Endothelial cell of umbilical vein (primary cell): Measurements from ENCODE around the gene CCND1. TPM values are rescaled to one million over a fixed set of nuclear protein-coding genes. Genes with fewer than 3 reads are reported as not detected.

Experiments
- BruUV-seq: library from RNA; stranded (reverse); fragments of 400-500 nt; replicated peaks from 2 replicates; lab custom pipeline; 2021; lab: Mats Ljungman, UMichigan
- CTCF ChIA-PET: fragments of 300-600, 350-600 bp; sonication (Branson Sonifier 250); formaldehyde crosslinking; loops from one replicate; lab custom pipeline; 2021; ENCODE audit warnings: antibody characterized with exemption, inconsistent platforms; lab: Charles Lee
- POLR2A ChIA-PET: fragments of 300-600, 350-600 bp; sonication (Branson Sonifier 250); formaldehyde crosslinking; loops from one replicate; lab custom pipeline; 2021; ENCODE audit warnings: antibody characterized with exemption, inconsistent platforms; lab: Charles Lee
- DNase-seq: peaks from one replicate; pipeline ENCODE4 v3.0.0-alpha.2; 2011; ENCODE audit warnings: low read depth, low spot score
- FAIRE-seq: peaks from 2 replicates; lab custom pipeline; 2011; peaks lifted over from hg19 to GRCh38; lab: Jason Lieb, UNC
- H2AFZ ChIP-seq: 2 replicates; pipeline ENCODE4 v1.6.0; 2012; ENCODE audit warnings: low read depth, low read length, control low read depth, inconsistent platforms
- H3K27ac ChIP-seq: 2 replicates; pipeline ENCODE4 v1.5.1; 2011; ENCODE audit warnings: low read depth, mild to moderate bottlenecking, control low read depth, low read length, moderate library complexity; ENCODE audit not compliant: insufficient read depth
- H3K27me3 ChIP-seq, 2 experiments: 2 replicates each; pipeline versions ENCODE4 v1.6.0 to v1.6.1; 2011; ENCODE audit warnings: low read length in 2 of 2, mixed read lengths in 1 of 2; ENCODE audit not compliant: control insufficient read depth in 2 of 2, insufficient read depth in 2 of 2
- H3K36me3 ChIP-seq, 2 experiments: 2 replicates in 1 of 2; 3 replicates in 1 of 2; pipeline ENCODE4 v1.5.1; 2011; ENCODE audit warnings: low read length in 2 of 2, mild to moderate bottlenecking in 1 of 2, moderate library complexity in 1 of 2; ENCODE audit not compliant: control insufficient read depth in 2 of 2, insufficient read depth in 2 of 2; ENCODE audit errors: extremely low read depth in 1 of 2
- H3K4me1 ChIP-seq: 3 replicates; pipeline ENCODE4 v1.5.1; 2011; ENCODE audit warnings: mild to moderate bottlenecking, low read length; ENCODE audit not compliant: control insufficient read depth, insufficient read depth; ENCODE audit errors: extremely low read depth
- H3K4me2 ChIP-seq: 2 replicates; pipeline ENCODE4 v1.6.1; 2011; ENCODE audit warnings: low read length, control low read depth, mixed read lengths; ENCODE audit not compliant: insufficient read depth
- H3K4me3 ChIP-seq, 3 experiments: fragments of 200-600 bp in 1 of 3; sonication (generic), shearing (Covaris generic) in 1 of 3; replicated peaks in 1 of 3; 2 replicates each; pipeline ENCODE4 v1.5.1; 2011 to 2016; ENCODE audit warnings: control low read depth in 3 of 3, low read length in 3 of 3, mild to moderate bottlenecking in 2 of 3, inconsistent platforms in 1 of 3, low read depth in 1 of 3, moderate library complexity in 1 of 3; ENCODE audit not compliant: insufficient read depth in 1 of 3
- H3K79me2 ChIP-seq: 2 replicates; pipeline ENCODE4 v1.6.0; 2012; ENCODE audit warnings: low read length, inconsistent platforms; ENCODE audit not compliant: control insufficient read depth, insufficient read depth
- H3K9ac ChIP-seq: replicated peaks from 2 replicates; pipeline ENCODE3; 2011; ENCODE audit warnings: low read length, control low read depth; ENCODE audit not compliant: insufficient read depth; ENCODE audit errors: extremely low read depth
- H3K9me1 ChIP-seq: replicated peaks from 3 replicates; pipeline ENCODE4 v1.6.0; 2011; ENCODE audit warnings: mild to moderate bottlenecking, low read length; ENCODE audit not compliant: control insufficient read depth, insufficient read depth; ENCODE audit errors: extremely low read depth
- H3K9me3 ChIP-seq: replicated peaks from 2 replicates; pipeline ENCODE4 v1.5.1; 2012; ENCODE audit warnings: low read length, inconsistent platforms; ENCODE audit not compliant: control insufficient read depth, insufficient read depth
- H4K20me1 ChIP-seq: replicated peaks from 2 replicates; pipeline ENCODE3; 2011; ENCODE audit warnings: mild to moderate bottlenecking, low read length; ENCODE audit not compliant: control insufficient read depth, insufficient read depth; ENCODE audit errors: extremely low read depth
- EZH2 ChIP-seq: IDR thresholded peaks from 2 replicates; pipeline ENCODE4 v1.6.1; 2012; ENCODE audit warnings: borderline replicate concordance, low read depth, mild to moderate bottlenecking, moderate library complexity, low read length, inconsistent platforms; ENCODE audit not compliant: severe bottlenecking
- FOS ChIP-seq: IDR thresholded peaks from 2 replicates; pipeline ENCODE4 v1.6.1; 2011; ENCODE audit warnings: mild to moderate bottlenecking, low read length, moderate library complexity, borderline replicate concordance; ENCODE audit not compliant: insufficient read depth
- MYC ChIP-seq: IDR thresholded peaks from one replicate; pipeline ENCODE4 v1.6.1; 2011; ENCODE audit warnings: mild to moderate bottlenecking, low read depth, low read length
- POLR2A ChIP-seq: IDR thresholded peaks from 2 replicates; pipeline ENCODE4 v1.6.1; 2012; ENCODE audit warnings: low read depth, mild to moderate bottlenecking, control low read depth, low read length
- dilution Hi-C: fragments of 300-500 bp; cut with MboI; formaldehyde crosslinking; loops from one replicate; pipeline ENCODE4 v1.15.0; 2019; ENCODE audit warnings: low sequenced_read_pairs; ENCODE audit not compliant: extremely low pct_ligation_motif_present
- intact Hi-C: fragments of 100-400 bp; cut with micrococcal nuclease; formaldehyde crosslinking; loops from one replicate; pipeline ENCODE4 v1.10.0; 2022
- polyA plus RNA-seq, 4 experiments: library from polyadenylated mRNA; depleted of rRNA in 3 of 4; stranded (reverse) in 3 of 4; unstranded in 1 of 4; fragments of >200 nt; gene quantifications; 2 replicates each; pipeline versions ENCODE4 v1.2.1 to v1.2.3, GENCODE V29; 2011 to 2012; ENCODE audit warnings: missing spikeins in 1 of 4
- total RNA-seq: library from RNA; stranded (reverse); gene quantifications from 2 replicates; pipeline ENCODE4 v1.2.3, GENCODE V29; 2021
- TF ChIP-seq, protein P1 (sequence below): IDR thresholded peaks from 2 replicates; pipeline ENCODE4 v1.6.1; 2011; ENCODE audit not compliant: insufficient read depth, insufficient read length
- TF ChIP-seq, protein P2 (sequence below), 2 donors: IDR thresholded peaks; 1 replicate in 1 of 2; 2 replicates in 1 of 2; pipeline ENCODE4 v1.5.1; 2011; ENCODE audit warnings: low read length in 2 of 2, mild to moderate bottlenecking in 2 of 2, moderate library complexity in 2 of 2, control low read depth in 1 of 2, inconsistent platforms in 1 of 2, low read depth in 1 of 2; ENCODE audit not compliant: insufficient read depth in 1 of 2; ENCODE audit errors: extremely low read depth in 1 of 2

Gene CCND1
- total and polyA plus RNA-seq, 2 donors (not counting 3 experiments of a cell fraction or from before 2014, with no cell fraction given) = 98.7 to 370 TPM

DNA sequence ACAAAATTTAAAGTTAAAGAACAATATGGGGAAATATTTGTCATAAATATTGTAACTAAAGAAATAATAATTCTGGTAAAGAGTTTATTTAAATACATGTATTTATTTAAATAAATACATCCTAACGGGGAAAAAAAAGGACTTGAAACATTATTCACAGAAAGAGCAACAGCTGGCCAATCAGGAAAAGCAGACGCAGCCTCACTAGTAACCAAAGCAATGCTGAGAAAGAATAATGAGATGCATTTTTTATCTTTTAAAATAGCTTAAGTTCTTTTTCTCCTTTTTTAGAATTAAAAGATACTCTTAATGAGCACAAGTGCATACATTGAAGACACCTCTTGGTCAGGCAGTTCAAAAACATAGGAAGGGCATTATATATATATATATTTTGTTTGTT lies 36.8 kb downstream of the CCND1 start:
- H3K79me2 ChIP-seq = peaks cover 23% of the 10 kb centered on the region
- H3K4me1 ChIP-seq = peaks cover 9% of the 10 kb centered on the region
- no TSS peak for BruUV-seq
- no peak for TF ChIP-seq POLR2A
- TF ChIP-seq FOS = no peak
- TF ChIP-seq, protein P1, sequence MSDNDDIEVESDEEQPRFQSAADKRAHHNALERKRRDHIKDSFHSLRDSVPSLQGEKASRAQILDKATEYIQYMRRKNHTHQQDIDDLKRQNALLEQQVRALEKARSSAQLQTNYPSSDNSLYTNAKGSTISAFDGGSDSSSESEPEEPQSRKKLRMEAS = no peak
- TF ChIP-seq, protein P2, sequence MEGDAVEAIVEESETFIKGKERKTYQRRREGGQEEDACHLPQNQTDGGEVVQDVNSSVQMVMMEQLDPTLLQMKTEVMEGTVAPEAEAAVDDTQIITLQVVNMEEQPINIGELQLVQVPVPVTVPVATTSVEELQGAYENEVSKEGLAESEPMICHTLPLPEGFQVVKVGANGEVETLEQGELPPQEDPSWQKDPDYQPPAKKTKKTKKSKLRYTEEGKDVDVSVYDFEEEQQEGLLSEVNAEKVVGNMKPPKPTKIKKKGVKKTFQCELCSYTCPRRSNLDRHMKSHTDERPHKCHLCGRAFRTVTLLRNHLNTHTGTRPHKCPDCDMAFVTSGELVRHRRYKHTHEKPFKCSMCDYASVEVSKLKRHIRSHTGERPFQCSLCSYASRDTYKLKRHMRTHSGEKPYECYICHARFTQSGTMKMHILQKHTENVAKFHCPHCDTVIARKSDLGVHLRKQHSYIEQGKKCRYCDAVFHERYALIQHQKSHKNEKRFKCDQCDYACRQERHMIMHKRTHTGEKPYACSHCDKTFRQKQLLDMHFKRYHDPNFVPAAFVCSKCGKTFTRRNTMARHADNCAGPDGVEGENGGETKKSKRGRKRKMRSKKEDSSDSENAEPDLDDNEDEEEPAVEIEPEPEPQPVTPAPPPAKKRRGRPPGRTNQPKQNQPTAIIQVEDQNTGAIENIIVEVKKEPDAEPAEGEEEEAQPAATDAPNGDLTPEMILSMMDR (IDR thresholded peaks at IDR 0.05; ENCODE audit: extremely low read depth in 1 of 2, insufficient read depth in 1 of 2, low read depth in 1 of 2, low read length in 2 of 2) = no peak
- TF ChIP-seq MYC = no peak
- no peak for TF ChIP-seq EZH2
- ChIA-PET POLR2A (no interaction called here), CTCF (interaction anchor here (0.7 kb wide), 1 partner anchor 211 kb away, joined by 3 read pairs; no protein-coding TSS in a partner anchor)
- intact Hi-C loops = no loop called here
- H3K4me2 ChIP-seq = no peak overlapping the region
- H3K9me1 ChIP-seq = no peaks in the 10 kb centered on the region
- FAIRE-seq = no peak
- no peaks in the 10 kb centered on the region for H4K20me1 ChIP-seq
- dilution Hi-C loops = no loop called here
- H3K36me3 ChIP-seq = peaks cover 0 to under 1% of the 10 kb centered on the region in 2 experiments
- no peaks in the 10 kb centered on the region for H3K9me3 ChIP-seq
- H3K4me3 ChIP-seq = no peak overlapping the region
- H3K9ac ChIP-seq = no peak overlapping the region
- no peak overlapping the region for H3K27ac ChIP-seq
- H3K27me3 ChIP-seq = peaks cover 0 to 3% of the 10 kb centered on the region in 2 experiments
- no peak overlapping the region for H2AFZ ChIP-seq
- DNase-seq = no peak
